HL-60 (cell line): Measurements from ENCODE around the gene NAP1L4.

Experiments
- DNase-seq, 2 experiments: peaks; one replicate each; pipeline ENCODE4 v3.0.0-alpha.2; 2010 to 2020; ENCODE audit warnings: low read depth in 1 of 2, low spot score in 1 of 2
- H3K27ac ChIP-seq: fragments of 250-450 bp; sonication (Bioruptor Pico); replicated peaks from 2 replicates; pipeline ENCODE4 v1.5.1; 2020; ENCODE audit warnings: mild to moderate bottlenecking, moderate library complexity
- H3K27me3 ChIP-seq: fragments of 250-450 bp; sonication (Bioruptor Pico); 2 replicates; pipeline ENCODE4 v1.5.1; 2021; ENCODE audit warnings: mild to moderate bottlenecking, moderate library complexity; ENCODE audit not compliant: insufficient read depth, poor library complexity, severe bottlenecking
- H3K4me3 ChIP-seq: replicated peaks from 2 replicates; pipeline ENCODE4 v1.5.1; 2011; ENCODE audit warnings: mild to moderate bottlenecking, control low read depth, low read length; ENCODE audit not compliant: insufficient read depth
- GABPA ChIP-seq: IDR thresholded peaks from 2 replicates; pipeline ENCODE4 v1.6.1; 2012; ENCODE audit warnings: low read depth
- POLR2AphosphoS5 ChIP-seq: IDR thresholded peaks from 2 replicates; pipeline ENCODE4 v1.6.1; 2012; ENCODE audit warnings: low read depth
- SPI1 ChIP-seq: IDR thresholded peaks from 2 replicates; pipeline ENCODE4 v1.6.1; 2012; ENCODE audit warnings: low read depth, mild to moderate bottlenecking, borderline replicate concordance
- TF ChIP-seq, protein P1 (sequence below): IDR thresholded peaks from 2 replicates; pipeline ENCODE4 v1.6.1; 2012; ENCODE audit warnings: low read depth; ENCODE audit not compliant: insufficient replicate concordance
- TF ChIP-seq, protein P2 (sequence below): IDR thresholded peaks from one replicate; pipeline ENCODE4 v1.5.1; 2011; ENCODE audit warnings: low read length, control low read depth, inconsistent platforms; ENCODE audit not compliant: insufficient read depth

NAP1L4 gene

DNA sequence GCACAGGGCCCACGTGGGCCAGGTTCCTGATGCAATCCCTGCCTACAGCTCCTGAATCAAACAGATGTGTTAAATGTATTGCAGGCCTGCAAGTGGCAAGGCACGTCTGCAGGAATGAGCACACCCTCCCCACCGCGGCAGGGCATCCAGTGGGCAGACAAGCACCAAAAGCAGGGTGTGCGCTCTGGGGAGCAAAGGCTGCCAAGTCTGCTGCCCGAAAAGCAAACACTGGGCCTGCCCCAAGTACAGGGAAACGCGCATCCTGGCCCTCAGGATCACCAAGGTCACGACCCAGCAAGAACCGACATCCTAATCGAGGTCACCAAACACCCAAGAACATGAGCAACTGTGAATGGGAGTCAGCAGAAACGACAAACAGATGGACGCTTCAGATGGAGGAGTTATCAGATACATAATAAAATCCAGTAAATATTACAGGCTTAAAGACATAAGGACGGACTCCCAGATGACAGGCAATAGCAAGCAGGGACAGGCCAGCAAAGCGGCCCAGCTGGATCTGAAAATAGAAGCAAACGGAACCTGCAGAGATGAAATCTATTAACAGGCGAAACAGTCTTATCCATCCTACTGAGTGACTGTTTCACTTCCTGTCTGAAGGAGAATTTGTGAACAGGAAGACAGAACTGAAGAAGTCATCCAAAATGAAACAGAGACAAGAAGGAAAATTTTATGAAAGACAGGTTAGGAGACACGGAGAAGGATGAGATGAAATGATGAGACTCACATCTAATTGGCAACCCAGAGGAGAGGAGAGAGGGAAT is 38.4 kb upstream of the NAP1L4 start:
- Histone ChIP-seq H3K4me3 (no peak overlapping the region), H3K27me3 (no peaks in the 10 kb centered on the region), H3K27ac (no peak overlapping the region)
- TF ChIP-seq SPI1: no peak
- TF ChIP-seq POLR2AphosphoS5: no peak
- TF ChIP-seq, protein P1, sequence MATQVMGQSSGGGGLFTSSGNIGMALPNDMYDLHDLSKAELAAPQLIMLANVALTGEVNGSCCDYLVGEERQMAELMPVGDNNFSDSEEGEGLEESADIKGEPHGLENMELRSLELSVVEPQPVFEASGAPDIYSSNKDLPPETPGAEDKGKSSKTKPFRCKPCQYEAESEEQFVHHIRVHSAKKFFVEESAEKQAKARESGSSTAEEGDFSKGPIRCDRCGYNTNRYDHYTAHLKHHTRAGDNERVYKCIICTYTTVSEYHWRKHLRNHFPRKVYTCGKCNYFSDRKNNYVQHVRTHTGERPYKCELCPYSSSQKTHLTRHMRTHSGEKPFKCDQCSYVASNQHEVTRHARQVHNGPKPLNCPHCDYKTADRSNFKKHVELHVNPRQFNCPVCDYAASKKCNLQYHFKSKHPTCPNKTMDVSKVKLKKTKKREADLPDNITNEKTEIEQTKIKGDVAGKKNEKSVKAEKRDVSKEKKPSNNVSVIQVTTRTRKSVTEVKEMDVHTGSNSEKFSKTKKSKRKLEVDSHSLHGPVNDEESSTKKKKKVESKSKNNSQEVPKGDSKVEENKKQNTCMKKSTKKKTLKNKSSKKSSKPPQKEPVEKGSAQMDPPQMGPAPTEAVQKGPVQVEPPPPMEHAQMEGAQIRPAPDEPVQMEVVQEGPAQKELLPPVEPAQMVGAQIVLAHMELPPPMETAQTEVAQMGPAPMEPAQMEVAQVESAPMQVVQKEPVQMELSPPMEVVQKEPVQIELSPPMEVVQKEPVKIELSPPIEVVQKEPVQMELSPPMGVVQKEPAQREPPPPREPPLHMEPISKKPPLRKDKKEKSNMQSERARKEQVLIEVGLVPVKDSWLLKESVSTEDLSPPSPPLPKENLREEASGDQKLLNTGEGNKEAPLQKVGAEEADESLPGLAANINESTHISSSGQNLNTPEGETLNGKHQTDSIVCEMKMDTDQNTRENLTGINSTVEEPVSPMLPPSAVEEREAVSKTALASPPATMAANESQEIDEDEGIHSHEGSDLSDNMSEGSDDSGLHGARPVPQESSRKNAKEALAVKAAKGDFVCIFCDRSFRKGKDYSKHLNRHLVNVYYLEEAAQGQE: no peak
- TF ChIP-seq, protein P2, sequence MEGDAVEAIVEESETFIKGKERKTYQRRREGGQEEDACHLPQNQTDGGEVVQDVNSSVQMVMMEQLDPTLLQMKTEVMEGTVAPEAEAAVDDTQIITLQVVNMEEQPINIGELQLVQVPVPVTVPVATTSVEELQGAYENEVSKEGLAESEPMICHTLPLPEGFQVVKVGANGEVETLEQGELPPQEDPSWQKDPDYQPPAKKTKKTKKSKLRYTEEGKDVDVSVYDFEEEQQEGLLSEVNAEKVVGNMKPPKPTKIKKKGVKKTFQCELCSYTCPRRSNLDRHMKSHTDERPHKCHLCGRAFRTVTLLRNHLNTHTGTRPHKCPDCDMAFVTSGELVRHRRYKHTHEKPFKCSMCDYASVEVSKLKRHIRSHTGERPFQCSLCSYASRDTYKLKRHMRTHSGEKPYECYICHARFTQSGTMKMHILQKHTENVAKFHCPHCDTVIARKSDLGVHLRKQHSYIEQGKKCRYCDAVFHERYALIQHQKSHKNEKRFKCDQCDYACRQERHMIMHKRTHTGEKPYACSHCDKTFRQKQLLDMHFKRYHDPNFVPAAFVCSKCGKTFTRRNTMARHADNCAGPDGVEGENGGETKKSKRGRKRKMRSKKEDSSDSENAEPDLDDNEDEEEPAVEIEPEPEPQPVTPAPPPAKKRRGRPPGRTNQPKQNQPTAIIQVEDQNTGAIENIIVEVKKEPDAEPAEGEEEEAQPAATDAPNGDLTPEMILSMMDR: no peak
- TF ChIP-seq GABPA: no peak
- DNase-seq: peak in 1 of 2 experiments; percentile 52

DNA sequence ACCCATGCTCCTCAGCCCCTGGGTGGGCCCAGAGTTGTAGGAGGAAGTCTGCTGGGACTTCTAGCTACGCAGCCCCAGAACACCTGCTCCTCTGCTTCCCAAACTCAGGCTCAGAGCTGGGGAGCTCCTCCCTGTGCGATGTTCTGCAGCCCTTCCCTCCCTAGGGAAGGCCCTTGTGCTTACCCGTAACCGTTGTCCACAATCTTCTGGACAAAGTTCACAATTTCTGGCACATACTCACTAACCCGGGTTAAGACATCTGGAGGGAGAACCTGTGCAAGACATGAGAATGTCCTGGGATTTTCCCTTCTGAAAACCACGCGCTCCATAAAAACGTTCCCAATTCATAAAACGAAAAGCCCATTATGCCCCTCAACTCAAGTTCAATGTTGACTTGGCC is 36.7 kb upstream of the NAP1L4 start:
- no peak for TF ChIP-seq SPI1
- TF ChIP-seq GABPA: no peak
- TF ChIP-seq, protein P1: no peak
- TF ChIP-seq POLR2AphosphoS5: no peak
- TF ChIP-seq, protein P2: no peak
- Histone ChIP-seq H3K27me3 (no peaks in the 10 kb centered on the region), H3K4me3 (no peak overlapping the region), H3K27ac (no peak overlapping the region)
- no peak for DNase-seq

DNA sequence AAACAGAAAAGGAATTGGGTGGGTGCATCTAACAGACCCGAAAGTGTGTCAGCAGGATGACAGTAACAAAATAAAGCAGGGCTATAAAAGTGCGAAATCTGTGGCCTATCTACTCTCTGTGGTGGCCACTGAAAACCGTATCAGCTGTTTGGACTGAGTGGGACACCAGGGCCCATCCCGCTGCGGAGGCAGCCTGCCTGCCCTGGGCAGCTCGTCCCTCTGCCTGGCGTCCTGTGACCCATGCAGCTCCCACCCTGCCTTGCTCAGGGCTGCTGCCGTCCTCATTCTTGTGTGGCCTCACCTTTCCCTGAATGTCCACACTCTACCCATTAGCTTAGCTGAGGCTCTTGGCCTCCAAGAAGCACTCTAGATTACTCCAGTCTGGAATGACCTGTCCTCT is 34.7 kb upstream of the NAP1L4 start:
- Histone ChIP-seq H3K27ac (no peak overlapping the region), H3K4me3 (no peak overlapping the region), H3K27me3 (no peaks in the 10 kb centered on the region)
- no peak for DNase-seq
- TF ChIP-seq GABPA (no peak), POLR2AphosphoS5 (no peak), SPI1 (no peak)

DNA sequence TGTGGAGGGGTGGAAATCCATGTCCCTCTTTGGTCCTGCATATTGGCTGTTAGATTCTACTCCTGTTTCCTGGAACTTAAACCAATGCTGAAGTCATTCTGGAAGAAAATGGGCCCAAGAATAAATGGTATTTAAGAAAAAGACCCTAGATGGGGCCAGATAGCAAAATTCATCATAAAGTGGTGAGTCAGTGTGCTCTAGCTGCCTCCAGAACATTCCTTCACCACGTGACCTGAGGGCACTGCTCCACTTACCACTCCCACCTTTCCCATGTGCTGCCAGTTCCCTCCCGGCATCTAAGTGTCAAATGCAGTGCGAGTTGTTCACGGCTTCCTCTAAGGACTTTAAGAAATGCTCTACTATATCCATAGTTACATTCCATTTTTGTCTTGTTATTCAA is 30.9 kb upstream of the NAP1L4 start:
- no peak overlapping the region for H3K4me3 ChIP-seq
- no peaks in the 10 kb centered on the region for H3K27me3 ChIP-seq
- no peak for DNase-seq
- TF ChIP-seq, protein P1: no peak
- no peak for TF ChIP-seq POLR2AphosphoS5
- TF ChIP-seq, protein P2: no peak
- TF ChIP-seq SPI1: no peak
- no peak for TF ChIP-seq GABPA
- peak overlapping the region; percentile 19; the same call in 1 of the 2 replicates for H3K27ac ChIP-seq
